Neutrophil (primary cell): Measurements from ENCODE around the gene HIRA.
A peak's percentile ranks its signal among the peaks of the same experiment; 100 is the strongest.
"Not testable (repeated sequence)": the region's sequence is repeated elsewhere in the genome, so short reads cannot be mapped to it uniquely, and the experiment has no call there.

Experiments used
- H3K27ac ChIP-seq: fragments of 200-600 bp; sonication (generic); 2 replicates; pipeline ENCODE4 v1.5.1; 2016; ENCODE audit warnings: mild to moderate bottlenecking, moderate library complexity
- H3K27me3 ChIP-seq: fragments of 200-600 bp; sonication (generic); 2 replicates; pipeline ENCODE4 v1.6.0; 2016; ENCODE audit warnings: mild to moderate bottlenecking
- H3K36me3 ChIP-seq: fragments of 200-600 bp; sonication (generic); 2 replicates; pipeline ENCODE4 v1.5.1; 2017
- H3K4me1 ChIP-seq, 2 experiments: fragments of 200-600 bp in 1 of 2; sonication (generic) in 1 of 2; 1 replicate in 1 of 2; 2 replicates in 1 of 2; pipeline versions ENCODE4 v1.5.1 to v1.6.1; 2013 to 2016; ENCODE audit warnings: low read depth in 1 of 2, low read length in 1 of 2, mild to moderate bottlenecking in 1 of 2, moderate library complexity in 1 of 2; ENCODE audit not compliant: control insufficient read depth in 1 of 2, insufficient read depth in 1 of 2
- H3K4me3 ChIP-seq, 2 experiments: fragments of 200-600 bp in 1 of 2; sonication (generic) in 1 of 2; 1 replicate in 1 of 2; 2 replicates in 1 of 2; pipeline ENCODE4 v1.5.1; 2013 to 2016; ENCODE audit warnings: low read depth in 1 of 2, low read length in 1 of 2, mild to moderate bottlenecking in 1 of 2, moderate library complexity in 1 of 2
- H3K9me3 ChIP-seq: fragments of 200-600 bp; sonication (generic); 2 replicates; pipeline ENCODE4 v1.5.1; 2016
- CTCF ChIP-seq: fragments of 200-600 bp; sonication (generic); IDR thresholded peaks from 2 replicates; pipeline ENCODE4 v1.5.1; 2016; ENCODE audit warnings: antibody characterized with exemption

HIRA gene

GRCh38 chr22:19449422-19449767, 17.9 kb upstream of the HIRA start:
- Histone ChIP-seq H3K27ac (no peak overlapping the region), H3K4me1 (peaks cover 19 to 23% of the 10 kb centered on the region in 2 experiments), H3K36me3 (peaks cover 57% of the 10 kb centered on the region), H3K9me3 (no peaks in the 10 kb centered on the region), H3K27me3 (no peaks in the 10 kb centered on the region), H3K4me3 (no peak overlapping the region)
- TF ChIP-seq CTCF: no peak

DNA sequence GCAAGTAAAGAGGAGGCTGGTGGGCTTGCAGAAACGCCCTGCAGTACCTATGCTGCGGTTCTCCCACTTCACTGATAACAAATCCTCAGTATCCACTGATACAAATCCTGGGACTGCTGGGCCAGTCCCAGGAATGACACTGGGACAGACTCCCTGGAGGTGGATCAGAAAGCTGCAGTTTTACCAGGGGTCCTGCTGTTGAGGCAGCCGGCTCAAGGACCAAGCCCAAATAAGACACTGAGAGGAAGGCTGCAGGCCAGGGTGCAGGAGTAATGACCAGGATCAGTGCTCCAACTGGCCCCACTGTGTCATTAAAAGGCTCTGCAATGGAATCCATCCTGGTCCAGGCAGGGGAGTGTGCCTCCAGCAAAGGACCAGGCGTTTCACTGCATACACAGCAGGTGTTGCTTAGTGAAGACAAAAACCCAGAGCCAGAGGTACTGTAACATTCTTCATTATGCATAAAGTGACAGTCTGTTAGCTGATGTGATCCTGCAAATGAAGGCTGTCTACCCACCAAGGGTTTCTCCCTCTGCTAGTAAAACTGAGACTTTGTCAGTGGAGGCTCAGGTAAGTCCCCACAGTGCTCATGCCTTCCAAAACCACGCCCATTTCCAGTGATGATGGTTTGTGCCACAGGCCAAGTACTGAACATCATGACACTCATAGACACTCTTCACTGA, 17.3 kb upstream of the HIRA start:
- H3K27ac ChIP-seq: no peak overlapping the region
- peaks cover 19 to 23% of the 10 kb centered on the region in 2 experiments for H3K4me1 ChIP-seq
- H3K36me3 ChIP-seq: peaks cover 57% of the 10 kb centered on the region
- H3K27me3 ChIP-seq: no peaks in the 10 kb centered on the region
- H3K9me3 ChIP-seq: no peaks in the 10 kb centered on the region
- no peak overlapping the region for H3K4me3 ChIP-seq
- TF ChIP-seq CTCF: no peak

DNA sequence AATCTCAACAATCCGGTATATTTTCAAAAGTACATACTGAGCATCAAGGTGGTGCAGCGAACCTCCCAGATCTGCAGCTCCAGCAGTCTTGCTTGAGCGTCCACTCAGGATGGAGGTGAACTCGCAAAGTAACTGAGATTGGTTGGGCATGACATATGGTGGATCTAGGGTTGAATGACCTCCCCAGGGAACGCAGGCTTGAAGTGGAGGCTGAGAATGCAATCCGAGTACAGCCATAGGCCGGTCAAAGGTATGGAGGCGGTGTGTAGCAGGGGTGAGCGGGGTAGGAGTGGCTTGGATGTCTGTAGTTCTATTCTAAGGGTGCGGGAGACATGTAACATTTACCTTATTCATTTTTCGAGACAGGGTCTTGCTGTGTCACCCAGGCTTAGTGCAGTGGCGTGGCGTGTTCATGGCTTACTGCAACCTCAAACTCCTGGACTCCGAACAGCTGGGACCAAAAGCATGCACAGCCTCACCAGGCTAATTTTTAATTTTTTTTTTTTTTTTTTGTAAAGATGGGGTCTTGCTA, 16.6 kb upstream of the HIRA start:
- TF ChIP-seq CTCF: no peak
- Histone ChIP-seq H3K27ac (peak overlapping the region; percentile 94), H3K9me3 (no peaks in the 10 kb centered on the region), H3K4me1 (peaks cover 19 to 23% of the 10 kb centered on the region in 2 experiments), H3K36me3 (peaks cover 57% of the 10 kb centered on the region), H3K4me3 (peak overlapping the region; percentile 74 to 87), H3K27me3 (no peaks in the 10 kb centered on the region)

GRCh38 chr22:19447330-19448075, 16.0 kb upstream of the HIRA start, which contains the start of gene C22orf39:
TSS of gene C22orf39 (minus strand) at chr22:19447711. CDS start at chr22:19447688, 23 bp downstream.
- Histone ChIP-seq H3K4me1 (peaks cover 19 to 23% of the 10 kb centered on the region in 2 experiments), H3K9me3 (no peaks in the 10 kb centered on the region), H3K27me3 (no peaks in the 10 kb centered on the region), H3K4me3 (peak within 1 kb of the TSS; percentile 74 to 87), H3K36me3 (peaks cover 57% of the 10 kb centered on the region), H3K27ac (peak within 1 kb of the TSS; percentile 94)
- TF ChIP-seq CTCF: no peak

DNA sequence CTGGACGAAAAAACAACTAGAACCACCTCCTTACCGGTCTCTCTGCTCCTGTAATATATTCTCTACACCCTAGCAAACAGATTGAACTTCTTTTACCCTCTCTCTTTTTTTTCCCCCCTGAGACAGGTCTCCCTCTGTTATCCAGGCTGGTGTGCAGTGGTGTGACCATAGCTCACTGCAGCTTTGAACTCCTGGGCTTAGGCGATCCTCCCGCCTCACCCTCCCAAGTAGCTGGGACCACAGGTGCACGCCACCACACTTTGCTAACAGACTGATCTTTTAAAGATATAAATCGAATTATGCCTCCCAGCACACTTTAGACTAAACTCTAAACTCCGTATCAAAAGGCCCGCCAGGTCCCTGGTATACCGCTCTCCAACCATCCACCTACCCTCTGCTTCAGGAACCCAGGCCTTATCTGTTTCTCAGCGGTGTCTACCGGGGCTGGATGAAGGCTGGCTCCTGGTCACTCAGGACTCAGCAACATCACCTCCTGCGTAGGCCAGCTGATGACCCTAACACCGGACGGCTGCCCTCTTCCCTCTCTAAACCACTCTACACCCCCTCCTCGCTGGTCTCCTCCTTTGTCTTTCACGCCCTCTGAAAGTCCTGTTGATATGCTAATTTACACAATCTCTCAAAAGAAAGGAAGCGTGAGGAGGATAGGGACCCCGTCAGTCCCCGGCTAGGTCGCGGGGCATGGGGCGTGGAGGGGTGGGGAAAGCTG, 15.2 kb upstream of the HIRA start:
- TF ChIP-seq CTCF: no peak
- H3K27ac ChIP-seq: peak overlapping the region; percentile 94
- peaks cover 19 to 23% of the 10 kb centered on the region in 2 experiments for H3K4me1 ChIP-seq
- H3K4me3 ChIP-seq: peak overlapping the region; percentile 74 to 87
- H3K9me3 ChIP-seq: no peaks in the 10 kb centered on the region
- no peaks in the 10 kb centered on the region for H3K27me3 ChIP-seq
- H3K36me3 ChIP-seq: peaks cover 56% of the 10 kb centered on the region

- peaks cover 45% of the 10 kb centered on the region for H3K36me3 ChIP-seq
- H3K27ac ChIP-seq, H3K27me3 ChIP-seq, H3K9me3 ChIP-seq, H3K4me3 ChIP-seq: not testable (repeated sequence)
- peaks cover 19 to 23% of the 10 kb centered on the region in 2 experiments for H3K4me1 ChIP-seq
These were observed 13.9 kb upstream of the HIRA start for GRCh38 chr22:19445279-19445982.
